ENCODE data around the gene CHCHD10.
"Not testable (repeated sequence)": the region's sequence is repeated elsewhere in the genome, so short reads cannot be mapped to it uniquely, and the experiment has no call there.

The CHCHD10 gene

GRCh38 chr22:23744485-23744884, 23.3 kb downstream of the CHCHD10 start:
- DNase-seq = no peak

- DNase-seq = no peak
These were observed 23.8 kb downstream of the CHCHD10 start for GRCh38 chr22:23744001-23744400.

GRCh38 chr22:23743303-23743705, 24.5 kb downstream of the CHCHD10 start:
- no peak for DNase-seq

- DNase-seq = no peak
These were observed 25.1 kb downstream of the CHCHD10 start for GRCh38 chr22:23742505-23743264.

GRCh38 chr22:23737696-23738095, 30.1 kb downstream of the CHCHD10 start:
- no peak for DNase-seq

GRCh38 chr22:23728108-23728507, 39.7 kb downstream of the CHCHD10 start:
- DNase-seq = not testable (repeated sequence)

- no peak for DNase-seq
These were observed 45.0 kb downstream of the CHCHD10 start for GRCh38 chr22:23722724-23723123.

GRCh38 chr22:23722160-23722559, 45.6 kb downstream of the CHCHD10 start:
- DNase-seq = no peak

GRCh38 chr22:23720855-23721254, 46.9 kb downstream of the CHCHD10 start:
- DNase-seq = no peak

GRCh38 chr22:23718371-23719165, 49.2 kb downstream of the CHCHD10 start:
- no peak for DNase-seq

- DNase-seq = peak; percentile 75
These were observed 50.7 kb downstream of the CHCHD10 start for GRCh38 chr22:23716811-23717801.

Data from NCI-H2227 treated with DMSO at 0.1 percent for 48 hours (cell line).